IMR-90 (cell line): Measurements from ENCODE around the gene POLR2L. TPM values are rescaled to one million over a fixed set of nuclear protein-coding genes. Genes with fewer than 3 reads are reported as not detected.

ENCODE experiments used
- ATAC-seq: fragments of 200-7000 bp; cut with Tn5 transposase; 2 replicates; pipeline ENCODE4 v1.9.1; 2020; ENCODE audit warnings: low read depth, mild to moderate bottlenecking, moderate library complexity
- BruUV-seq: library from RNA; stranded (reverse); fragments of 400-500 nt; replicated peaks from 2 replicates; lab custom pipeline; 2021; lab: Mats Ljungman, UMichigan
- CTCF ChIA-PET: fragments of 300-600 bp; formaldehyde crosslinking; extraction: SDS; loops from one replicate; lab custom pipeline; 2021; ENCODE audit warnings: antibody characterized with exemption; lab: Yijun Ruan, JAX
- POLR2A ChIA-PET: fragments of 300-600 bp; sonication (Branson Sonifier 250); formaldehyde crosslinking; loops from one replicate; lab custom pipeline; 2022; ENCODE audit warnings: antibody characterized with exemption; ENCODE audit not compliant: unreplicated experiment; lab: Charles Lee
- DNase-seq: peaks from one replicate; pipeline ENCODE4 v3.0.0; 2013
- H2AFZ ChIP-seq: replicated peaks from 2 replicates; pipeline ENCODE3; 2013; ENCODE audit warnings: low read length, mild to moderate bottlenecking; ENCODE audit not compliant: poor library complexity
- H2AK5ac ChIP-seq: 2 replicates; pipeline ENCODE4 v1.6.1; 2013; ENCODE audit warnings: low read depth, low read length, inconsistent platforms
- H2AK9ac ChIP-seq: replicated peaks from 2 replicates; pipeline ENCODE3; 2013; ENCODE audit warnings: mild to moderate bottlenecking, low read depth, low read length, moderate library complexity; ENCODE audit not compliant: poor library complexity
- H2BK120ac ChIP-seq: 2 replicates; pipeline ENCODE4 v1.6.1; 2013; ENCODE audit warnings: low read depth, low read length, inconsistent platforms
- H2BK15ac ChIP-seq: 3 replicates; pipeline ENCODE4 v1.6.1; 2013; ENCODE audit warnings: low read depth, low read length, inconsistent platforms
- H2BK20ac ChIP-seq: 2 replicates; pipeline ENCODE4 v1.6.1; 2013; ENCODE audit warnings: low read depth, mild to moderate bottlenecking, inconsistent platforms, low read length, moderate library complexity
- H2BK5ac ChIP-seq: 2 replicates; pipeline ENCODE4 v1.6.1; 2013; ENCODE audit warnings: mild to moderate bottlenecking, low read depth, low read length, inconsistent platforms; ENCODE audit not compliant: poor library complexity, severe bottlenecking
- H3K14ac ChIP-seq: replicated peaks from 2 replicates; pipeline ENCODE4 v1.6.1; 2013; ENCODE audit warnings: low read depth, low read length, inconsistent platforms
- H3K18ac ChIP-seq: 2 replicates; pipeline ENCODE4 v1.6.1; 2013; ENCODE audit warnings: low read depth, low read length, control low read depth
- H3K23ac ChIP-seq: 2 replicates; pipeline ENCODE4 v1.6.1; 2013; ENCODE audit warnings: low read depth, low read length, inconsistent platforms
- H3K27ac ChIP-seq: 2 replicates; pipeline ENCODE4 v1.5.1; 2013; ENCODE audit warnings: mild to moderate bottlenecking, control low read depth, low read length; ENCODE audit not compliant: insufficient read depth
- H3K27me3 ChIP-seq: 2 replicates; pipeline ENCODE4 v1.6.1; 2013; ENCODE audit warnings: low read length; ENCODE audit not compliant: control insufficient read depth, insufficient read depth
- H3K36me3 ChIP-seq: 2 replicates; pipeline ENCODE4 v1.6.1; 2013; ENCODE audit warnings: low read length, mixed read lengths; ENCODE audit not compliant: control insufficient read depth, insufficient read depth
- H3K4ac ChIP-seq: 2 replicates; pipeline ENCODE4 v1.6.1; 2013; ENCODE audit warnings: low read depth, low read length, inconsistent platforms
- H3K4me1 ChIP-seq: 2 replicates; pipeline ENCODE4 v1.6.1; 2013; ENCODE audit warnings: low read length, mixed read lengths; ENCODE audit not compliant: control insufficient read depth, insufficient read depth
- H3K4me2 ChIP-seq: 2 replicates; pipeline ENCODE4 v1.6.1; 2013; ENCODE audit warnings: low read depth, mild to moderate bottlenecking, control low read depth, low read length, moderate library complexity
- H3K4me3 ChIP-seq: 2 replicates; pipeline ENCODE4 v1.5.1; 2013; ENCODE audit warnings: low read depth, mild to moderate bottlenecking, control low read depth, low read length, moderate library complexity; ENCODE audit not compliant: insufficient read depth
- H3K56ac ChIP-seq: 2 replicates; pipeline ENCODE4 v1.6.1; 2013; ENCODE audit warnings: low read length, inconsistent platforms; ENCODE audit not compliant: insufficient read depth; ENCODE audit errors: extremely low read depth
- H3K79me1 ChIP-seq, 2 experiments: 2 replicates each; pipeline ENCODE4 v1.6.1; 2013; ENCODE audit warnings: low read length in 2 of 2, inconsistent platforms in 1 of 2, low read depth in 1 of 2
- H3K9ac ChIP-seq: 2 replicates; pipeline ENCODE4 v1.6.1; 2013; ENCODE audit warnings: low read depth, low read length, control low read depth
- H3K9me1 ChIP-seq: 2 replicates; pipeline ENCODE4 v1.6.1; 2013; ENCODE audit warnings: low read length, inconsistent platforms; ENCODE audit not compliant: insufficient read depth
- H3K9me3 ChIP-seq: 2 replicates; pipeline ENCODE4 v1.6.1; 2013; ENCODE audit warnings: low read length; ENCODE audit not compliant: control insufficient read depth, insufficient read depth
- H4K20me1 ChIP-seq: 2 replicates; pipeline ENCODE4 v1.6.1; 2013; ENCODE audit warnings: low read length, inconsistent platforms; ENCODE audit not compliant: insufficient read depth
- H4K5ac ChIP-seq: 2 replicates; pipeline ENCODE4 v1.6.1; 2013; ENCODE audit warnings: mild to moderate bottlenecking, low read depth, low read length, control low read depth
- H4K8ac ChIP-seq, 2 experiments: 2 replicates each; pipeline ENCODE4 v1.6.1; 2013; ENCODE audit warnings: low read depth in 2 of 2, low read length in 2 of 2, control low read depth in 1 of 2, inconsistent platforms in 1 of 2
- H4K91ac ChIP-seq: 2 replicates; pipeline ENCODE4 v1.6.1; 2013; ENCODE audit warnings: low read depth, low read length, inconsistent platforms; ENCODE audit not compliant: insufficient read depth
- BHLHE40 ChIP-seq: fragments of 150-350 bp; IDR thresholded peaks from 2 replicates; pipeline ENCODE4 v1.6.1; 2016; ENCODE audit warnings: mild to moderate bottlenecking, low read depth, low read length
- CHD1 ChIP-seq: IDR thresholded peaks from 2 replicates; pipeline ENCODE4 v1.6.1; 2012; ENCODE audit warnings: low read depth, low read length, improper control_type of control experiment
- MAFK ChIP-seq: IDR thresholded peaks from 2 replicates; pipeline ENCODE4 v1.6.1; 2012; ENCODE audit warnings: low read depth, low read length, improper control_type of control experiment
- MAZ ChIP-seq: IDR thresholded peaks from 2 replicates; pipeline ENCODE4 v1.6.1; 2012; ENCODE audit warnings: low read depth, mild to moderate bottlenecking, low read length, improper control_type of control experiment, moderate library complexity, borderline replicate concordance
- NFE2L2 ChIP-seq: fragments of 150-350 bp; IDR thresholded peaks from 2 replicates; pipeline ENCODE4 v1.6.1; 2016; ENCODE audit warnings: low read depth, mild to moderate bottlenecking, low read length
- RAD21 ChIP-seq: IDR thresholded peaks from 2 replicates; pipeline ENCODE4 v1.6.1; 2012; ENCODE audit warnings: low read length, improper control_type of control experiment
- RFX5 ChIP-seq: IDR thresholded peaks from 2 replicates; pipeline ENCODE4 v1.8.0; 2012; ENCODE audit warnings: low read depth, mild to moderate bottlenecking, low read length, moderate library complexity
- WGBS, 2 experiments: methylation state at CpG; one replicate each; pipeline versions ENCODE4 v1.1.5 to v1.1.7; 2013; ENCODE audit warnings: missing lambda C conversion rate in 2 of 2; ENCODE audit not compliant: insufficient read length in 1 of 2; ENCODE audit errors: extremely low coverage in 2 of 2; 5-methylcytosine and 5-hydroxymethylcytosine counted together
- dilution Hi-C: fragments of 300-500 bp; cut with HindIII; formaldehyde crosslinking; loops from one replicate; pipeline ENCODE4 v1.14.3; 2018; ENCODE audit warnings: low sequenced_read_pairs; ENCODE audit not compliant: unreplicated experiment
- in situ Hi-C: fragments of 300-500 bp; cut with MboI; formaldehyde crosslinking; loops from 3 replicates; pipeline ENCODE4 v1.14.3; 2019; ENCODE audit warnings: low sequenced_read_pairs, inconsistent platforms, mixed read lengths
- intact Hi-C: fragments of 100-400 bp; cut with micrococcal nuclease; formaldehyde crosslinking; loops from 2 replicates; pipeline ENCODE4 v1.10.0; 2022
- polyA plus RNA-seq, 3 experiments: library from polyadenylated mRNA; depleted of rRNA; stranded (reverse); fragments of >200 nt; gene quantifications; 2 replicates each; pipeline ENCODE4 v1.2.3, GENCODE V29; 2012; ENCODE audit warnings: low replicate concordance in 1 of 3
- total RNA-seq: library from RNA; depleted of rRNA; stranded (reverse); fragments of >200 nt; gene quantifications from 2 replicates; pipeline ENCODE4 v1.2.3, GENCODE V29; 2012
- TF ChIP-seq, protein P1 (sequence below): conservative IDR thresholded peaks from 2 replicates; pipeline ENCODE4 v1.5.1; 2012; ENCODE audit warnings: mild to moderate bottlenecking, low read depth, low read length, improper control_type of control experiment
- TF ChIP-seq, protein P2 (sequence below): fragments of 150-350 bp; IDR thresholded peaks from 2 replicates; pipeline ENCODE4 v1.6.1; 2016; ENCODE audit warnings: low read depth, mild to moderate bottlenecking, low read length, moderate library complexity, borderline replicate concordance
- TF ChIP-seq, protein P3 (sequence below): fragments of 150-350 bp; IDR thresholded peaks from 2 replicates; pipeline ENCODE4 v1.6.1; 2017; ENCODE audit warnings: mild to moderate bottlenecking, antibody characterized with exemption, low read length, low read depth

POLR2L gene
- total and polyA plus RNA-seq, 2 of the 4 experiments (the other 2 are of a cell fraction), result 44.4 to 416 TPM

DNA sequence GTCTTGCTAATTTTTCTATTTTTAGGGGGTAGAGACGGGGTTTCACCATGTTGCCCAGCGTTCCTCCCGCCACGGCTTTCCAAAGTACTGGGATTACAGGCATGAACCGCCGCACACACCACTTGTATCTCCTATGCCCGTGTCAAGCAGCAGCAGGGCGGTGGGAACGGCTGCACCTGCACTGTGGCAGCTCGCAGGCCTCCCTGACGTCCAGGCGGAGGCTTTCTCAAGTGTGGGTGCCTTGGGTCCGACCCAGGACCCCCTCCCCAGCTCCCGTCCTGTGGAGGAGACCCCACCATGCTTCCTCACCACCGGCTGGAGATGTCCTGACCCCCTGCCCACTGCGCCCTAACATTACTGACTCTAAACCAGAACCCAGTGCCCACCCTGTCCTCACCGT lies 26.1 kb upstream of the POLR2L start:
- H3K9me1 ChIP-seq, result peaks cover 3% of the 10 kb centered on the region; the same call in 1 of the 2 replicates
- TF ChIP-seq MAFK (no peak), MAZ (no peak), NFE2L2 (no peak), BHLHE40 (no peak), RAD21 (no peak), CHD1 (no peak), RFX5 (no peak)
- TF ChIP-seq, protein P1, sequence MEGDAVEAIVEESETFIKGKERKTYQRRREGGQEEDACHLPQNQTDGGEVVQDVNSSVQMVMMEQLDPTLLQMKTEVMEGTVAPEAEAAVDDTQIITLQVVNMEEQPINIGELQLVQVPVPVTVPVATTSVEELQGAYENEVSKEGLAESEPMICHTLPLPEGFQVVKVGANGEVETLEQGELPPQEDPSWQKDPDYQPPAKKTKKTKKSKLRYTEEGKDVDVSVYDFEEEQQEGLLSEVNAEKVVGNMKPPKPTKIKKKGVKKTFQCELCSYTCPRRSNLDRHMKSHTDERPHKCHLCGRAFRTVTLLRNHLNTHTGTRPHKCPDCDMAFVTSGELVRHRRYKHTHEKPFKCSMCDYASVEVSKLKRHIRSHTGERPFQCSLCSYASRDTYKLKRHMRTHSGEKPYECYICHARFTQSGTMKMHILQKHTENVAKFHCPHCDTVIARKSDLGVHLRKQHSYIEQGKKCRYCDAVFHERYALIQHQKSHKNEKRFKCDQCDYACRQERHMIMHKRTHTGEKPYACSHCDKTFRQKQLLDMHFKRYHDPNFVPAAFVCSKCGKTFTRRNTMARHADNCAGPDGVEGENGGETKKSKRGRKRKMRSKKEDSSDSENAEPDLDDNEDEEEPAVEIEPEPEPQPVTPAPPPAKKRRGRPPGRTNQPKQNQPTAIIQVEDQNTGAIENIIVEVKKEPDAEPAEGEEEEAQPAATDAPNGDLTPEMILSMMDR, result no peak
- TF ChIP-seq, protein P2, sequence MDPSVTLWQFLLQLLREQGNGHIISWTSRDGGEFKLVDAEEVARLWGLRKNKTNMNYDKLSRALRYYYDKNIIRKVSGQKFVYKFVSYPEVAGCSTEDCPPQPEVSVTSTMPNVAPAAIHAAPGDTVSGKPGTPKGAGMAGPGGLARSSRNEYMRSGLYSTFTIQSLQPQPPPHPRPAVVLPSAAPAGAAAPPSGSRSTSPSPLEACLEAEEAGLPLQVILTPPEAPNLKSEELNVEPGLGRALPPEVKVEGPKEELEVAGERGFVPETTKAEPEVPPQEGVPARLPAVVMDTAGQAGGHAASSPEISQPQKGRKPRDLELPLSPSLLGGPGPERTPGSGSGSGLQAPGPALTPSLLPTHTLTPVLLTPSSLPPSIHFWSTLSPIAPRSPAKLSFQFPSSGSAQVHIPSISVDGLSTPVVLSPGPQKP, result no peak
- TF ChIP-seq, protein P3, sequence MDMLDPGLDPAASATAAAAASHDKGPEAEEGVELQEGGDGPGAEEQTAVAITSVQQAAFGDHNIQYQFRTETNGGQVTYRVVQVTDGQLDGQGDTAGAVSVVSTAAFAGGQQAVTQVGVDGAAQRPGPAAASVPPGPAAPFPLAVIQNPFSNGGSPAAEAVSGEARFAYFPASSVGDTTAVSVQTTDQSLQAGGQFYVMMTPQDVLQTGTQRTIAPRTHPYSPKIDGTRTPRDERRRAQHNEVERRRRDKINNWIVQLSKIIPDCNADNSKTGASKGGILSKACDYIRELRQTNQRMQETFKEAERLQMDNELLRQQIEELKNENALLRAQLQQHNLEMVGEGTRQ, result no peak
- H2AK9ac ChIP-seq, result no peak overlapping the region
- H4K91ac ChIP-seq, result no peak overlapping the region
- no peak for ATAC-seq
- H3K9me3 ChIP-seq, result no peaks in the 10 kb centered on the region
- CTCF ChIA-PET, result no interaction called here
- H2BK5ac ChIP-seq, result no peak overlapping the region
- H3K23ac ChIP-seq, result no peak overlapping the region
- no peak overlapping the region for H2AK5ac ChIP-seq
- no peak overlapping the region for H3K4me3 ChIP-seq
- in situ Hi-C loops (no loop called here), dilution Hi-C loops (no loop called here), intact Hi-C loops (no loop called here)
- H2BK120ac ChIP-seq, result no peak overlapping the region
- H4K5ac ChIP-seq, result no peak overlapping the region
- no peak overlapping the region for H3K27ac ChIP-seq
- H3K79me1 ChIP-seq, result peaks cover 3 to 15% of the 10 kb centered on the region in 2 experiments; a peak in 1 of 4 replicates
- no peak overlapping the region for H3K14ac ChIP-seq
- H3K4ac ChIP-seq, result no peak overlapping the region
- H3K56ac ChIP-seq, result no peak overlapping the region
- H2AFZ ChIP-seq, result no peak overlapping the region
- no peaks in the 10 kb centered on the region; the same call in 1 of the 2 replicates for H3K4me1 ChIP-seq
- no peak overlapping the region for H2BK15ac ChIP-seq
- DNase-seq, result no peak
- WGBS, 2 experiments, result 94% methylated on average over 7 of the region's 17 CpGs; no CpG with 5 or more reads in 1 of the 2 experiments
- H4K20me1 ChIP-seq, result peaks cover 26% of the 10 kb centered on the region
- no peak overlapping the region for H4K8ac ChIP-seq
- H3K4me2 ChIP-seq, result no peak overlapping the region
- no peak overlapping the region for H2BK20ac ChIP-seq
- H3K18ac ChIP-seq, result no peak overlapping the region
- peaks cover 27% of the 10 kb centered on the region; the same call in 1 of the 2 replicates for H3K36me3 ChIP-seq
- no peaks in the 10 kb centered on the region for H3K27me3 ChIP-seq
- no peak overlapping the region for H3K9ac ChIP-seq
- POLR2A ChIA-PET, result no interaction called here
- BruUV-seq, result no TSS peak
